ENCODE data around the gene CNDP2.

CNDP2 gene

GRCh38 chr18:74546007-74546406 lies 49.8 kb downstream of the CNDP2 start:
- POLR2A ChIA-PET, result no interaction called here
- no peak for DNase-seq (ENCODE audit: extremely low spot score)

GRCh38 chr18:74546751-74547530 lies 50.8 kb downstream of the CNDP2 start:
- DNase-seq (ENCODE audit: extremely low spot score), result no peak
- TF ChIP-seq CTCF (IDR thresholded peaks at IDR 0.05; ENCODE audit: control extremely low read depth, extremely low read depth, low read depth, missing control alignments), result no peak
- ChIA-PET POLR2A (no interaction called here), CTCF (interaction anchor here (0.9 to 1.2 kb wide), 2 partner anchors 21 to 51 kb away, joined by 3 read pairs; partner anchors contain the start of gene CNDP2)

More at GRCh38 chr18:74546007-74546406, 49.8 kb downstream of the CNDP2 start:
- CTCF ChIA-PET, result interaction anchor here (0.9 kb wide), 1 partner anchor 50 kb away, joined by 3 read pairs; the partner anchor contains the start of gene CNDP2
- no peak for TF ChIP-seq CTCF (IDR thresholded peaks at IDR 0.05; ENCODE audit: control extremely low read depth, extremely low read depth, low read depth, missing control alignments)

- POLR2A ChIA-PET, result no interaction called here
Observed at GRCh38 chr18:74547860-74548259, 51.7 kb downstream of the CNDP2 start.

GRCh38 chr18:74549591-74550104 lies 53.5 kb downstream of the CNDP2 start:
- DNase-seq (ENCODE audit: extremely low spot score), result no peak
- CTCF ChIA-PET, result interaction anchor here (0.7 to 1.5 kb wide), 5 partner anchors 12 to 196 kb away, joined by 3 to 5 read pairs (median 4); partner anchors contain the start of gene CNDP2
- POLR2A ChIA-PET, result no interaction called here
- no peak for TF ChIP-seq CTCF (IDR thresholded peaks at IDR 0.05; ENCODE audit: control extremely low read depth, extremely low read depth, low read depth, missing control alignments)

More at GRCh38 chr18:74547860-74548259, 51.7 kb downstream of the CNDP2 start:
- TF ChIP-seq CTCF (IDR thresholded peaks at IDR 0.05; ENCODE audit: control extremely low read depth, extremely low read depth, low read depth, missing control alignments), result no peak
- DNase-seq (ENCODE audit: extremely low spot score), result no peak
- CTCF ChIA-PET, result interaction anchor here (1.0 to 1.2 kb wide), 2 partner anchors 9 to 20 kb away, joined by 3 read pairs; no protein-coding TSS in a partner anchor

- DNase-seq (ENCODE audit: extremely low spot score), result no peak
- no peak for TF ChIP-seq CTCF (IDR thresholded peaks at IDR 0.05; ENCODE audit: control extremely low read depth, extremely low read depth, low read depth, missing control alignments)
- POLR2A ChIA-PET, result no interaction called here
- CTCF ChIA-PET, result interaction anchor here (0.5 to 1.7 kb wide), 18 partner anchors 10 to 1265 kb away, joined by 3 to 46 read pairs (median 4); partner anchors contain the start of gene CNDP2
Observed at GRCh38 chr18:74550886-74551285, 54.7 kb downstream of the CNDP2 start.

GRCh38 chr18:74551452-74551851 lies 55.3 kb downstream of the CNDP2 start:
- CTCF ChIA-PET, result interaction anchor here (0.5 to 1.7 kb wide), 44 partner anchors 8 to 1867 kb away, joined by 3 to 46 read pairs (median 4); partner anchors contain the start of gene ZNF407
- DNase-seq (ENCODE audit: extremely low spot score), result no peak
- POLR2A ChIA-PET, result no interaction called here
- TF ChIP-seq CTCF (IDR thresholded peaks at IDR 0.05; ENCODE audit: control extremely low read depth, extremely low read depth, low read depth, missing control alignments), result no peak
